Activated naive CD4-positive, alpha-beta T cell treated with anti-CD3 and anti-CD28 coated beads, Interleukin-2, amount 50 U/mL, for 72 hours (primary cell): Measurements from ENCODE around the gene FLACC1. TPM values are rescaled to one million over a fixed set of nuclear protein-coding genes. Genes with fewer than 3 reads are reported as not detected.
"Not testable (repeated sequence)": the region's sequence is repeated elsewhere in the genome, so short reads cannot be mapped to it uniquely, and the experiment has no call there.

Source experiments
- ATAC-seq, 2 donors: fragments of 150-1000 bp; cut with Tn5 transposase; 2 replicates each; pipeline ENCODE4 v1.10.0; 2021; ENCODE audit warnings: mild to moderate bottlenecking in 2 of 2, moderate library complexity in 2 of 2
- DNase-seq, 2 donors: peaks; one replicate each; pipeline ENCODE4 v3.0.0; 2021 to 2022; ENCODE audit warnings: low spot score in 2 of 2
- H3K27ac Mint-ChIP-seq, 2 donors: one replicate each; pipeline ENCODE4 v1.8.0; 2022; ENCODE audit warnings: mild to moderate bottlenecking in 2 of 2, mixed read lengths in 2 of 2
- H3K36me3 Mint-ChIP-seq, 2 donors: one replicate each; pipeline ENCODE4 v1.8.0; 2022; ENCODE audit warnings: mixed read lengths in 2 of 2
- H3K9me3 Mint-ChIP-seq, 2 donors: one replicate each; pipeline ENCODE4 v1.8.0; 2022; ENCODE audit warnings: mixed read lengths in 2 of 2
- total RNA-seq, 2 donors: library from RNA; stranded (reverse); gene quantifications; one replicate each; pipeline ENCODE4 v1.2.3, GENCODE V29; 2022

FLACC1 gene
- total RNA-seq, 2 donors from 2014 or later = 0.43 to 1.0 TPM

- Mint-ChIP-seq H3K36me3 (peaks cover 4 to 51% of the 10 kb centered on the region in 2 donors), H3K9me3 (peaks cover 0 to 8% of the 10 kb centered on the region in 2 donors), H3K27ac (peak overlapping the region in 1 of 2 donors; percentile 37)
- ATAC-seq (no peak), DNase-seq (no peak)
Observed at GRCh38 chr2:201255408-201256033, 101.6 kb downstream of the FLACC1 start.

GRCh38 chr2:201254081-201254730 lies 102.9 kb downstream of the FLACC1 start:
- ATAC-seq = no peak
- no peak for DNase-seq
- Mint-ChIP-seq H3K36me3 (peaks cover 0 to 60% of the 10 kb centered on the region in 2 donors), H3K27ac (peak overlapping the region; percentile 37 to 53), H3K9me3 (peaks cover 0 to 12% of the 10 kb centered on the region in 2 donors)

- peaks cover 0 to 8% of the 10 kb centered on the region in 2 donors for H3K9me3 Mint-ChIP-seq
- peaks cover 0 to 61% of the 10 kb centered on the region in 2 donors for H3K36me3 Mint-ChIP-seq
- DNase-seq (no peak), ATAC-seq (no peak)
- no peak overlapping the region for H3K27ac Mint-ChIP-seq
Observed at GRCh38 chr2:201250741-201251140, 106.4 kb downstream of the FLACC1 start.

- Mint-ChIP-seq H3K9me3 (peaks cover 0 to 8% of the 10 kb centered on the region in 2 donors), H3K36me3 (peaks cover 0 to 57% of the 10 kb centered on the region in 2 donors), H3K27ac (no peak overlapping the region)
- ATAC-seq = no peak
- DNase-seq = no peak
Observed at GRCh38 chr2:201249889-201250288, 107.3 kb downstream of the FLACC1 start.

GRCh38 chr2:201248288-201248844 lies 108.8 kb downstream of the FLACC1 start:
- no peak overlapping the region for H3K27ac Mint-ChIP-seq
- no peak for ATAC-seq
- DNase-seq = no peak
- H3K36me3 Mint-ChIP-seq = peaks cover 0 to 45% of the 10 kb centered on the region in 2 donors
- H3K9me3 Mint-ChIP-seq = peaks cover 0 to 8% of the 10 kb centered on the region in 2 donors

- no peak overlapping the region for H3K27ac Mint-ChIP-seq
- H3K36me3 Mint-ChIP-seq = peaks cover 4 to 35% of the 10 kb centered on the region in 2 donors
- no peak for ATAC-seq
- DNase-seq = no peak
- peaks cover 0 to 8% of the 10 kb centered on the region in 2 donors for H3K9me3 Mint-ChIP-seq
Observed at GRCh38 chr2:201246280-201246679, 110.9 kb downstream of the FLACC1 start.

GRCh38 chr2:201244829-201245228 lies 112.3 kb downstream of the FLACC1 start:
- H3K27ac Mint-ChIP-seq = peak overlapping the region in 1 of 2 donors; percentile 39
- no peak for ATAC-seq
- H3K36me3 Mint-ChIP-seq = peaks cover 18 to 36% of the 10 kb centered on the region in 2 donors
- peaks cover 0 to 13% of the 10 kb centered on the region in 2 donors for H3K9me3 Mint-ChIP-seq
- no peak for DNase-seq

GRCh38 chr2:201242571-201243277 lies 114.4 kb downstream of the FLACC1 start:
- peaks cover 28 to 40% of the 10 kb centered on the region in 2 donors for H3K36me3 Mint-ChIP-seq
- H3K27ac Mint-ChIP-seq = no peak overlapping the region
- H3K9me3 Mint-ChIP-seq = peaks cover 0 to 19% of the 10 kb centered on the region in 2 donors
- ATAC-seq = peak in 1 of 2 donors; percentile 76
- DNase-seq = no peak

GRCh38 chr2:201239167-201239935 lies 117.8 kb downstream of the FLACC1 start:
- Mint-ChIP-seq H3K9me3 (peaks cover 0 to 19% of the 10 kb centered on the region in 2 donors), H3K27ac (peak overlapping the region in 1 of 2 donors; percentile 90), H3K36me3 (peaks cover 38 to 56% of the 10 kb centered on the region in 2 donors)
- peak in 1 of 2 donors; percentile 23 for ATAC-seq
- not testable (repeated sequence) for DNase-seq

Other genes with a start within 250 kb of the FLACC1 start
- 100 to 1,000 TPM; 275 to 321 TPM for gene CFLAR, start 241.2 kb downstream of the FLACC1 start, total RNA-seq
- gene CASP10, start 174.2 kb downstream of the FLACC1 start, total RNA-seq = 10 to 100 TPM; 23.5 to 25.1 TPM
- 10 to 100 TPM; 40.4 to 74.3 TPM for gene CASP8, start 96.8 kb downstream of the FLACC1 start, total RNA-seq
- gene TRAK2, start 94.1 kb upstream of the FLACC1 start, total RNA-seq = 10 to 100 TPM; 11.2 to 21.8 TPM
- gene STRADB, start 94.4 kb upstream of the FLACC1 start, total RNA-seq = 10 to 100 TPM; 12.6 to 21.2 TPM